ENCODE data around the gene ZFYVE19.
A peak's percentile ranks its signal among the peaks of the same experiment; 100 is the strongest.
"Not testable (repeated sequence)": the region's sequence is repeated elsewhere in the genome, so short reads cannot be mapped to it uniquely, and the experiment has no call there.

ZFYVE19 gene

GRCh38 chr15:40859206-40859851, 52.4 kb downstream of the ZFYVE19 start:
- TF ChIP-seq CTCF (IDR thresholded peaks at IDR 0.05; ENCODE audit: low read depth, low read length), result peak; percentile 95
- no peaks in the 10 kb centered on the region for H3K9me3 ChIP-seq
- no peaks in the 10 kb centered on the region for H3K27me3 ChIP-seq
- H3K4me3 ChIP-seq (ENCODE audit: low read depth, low read length), result no peak overlapping the region
- DNase-seq, result peak; percentile 86
- H3K4me1 ChIP-seq, result no peaks in the 10 kb centered on the region
- no peaks in the 10 kb centered on the region for H3K36me3 ChIP-seq

DNA sequence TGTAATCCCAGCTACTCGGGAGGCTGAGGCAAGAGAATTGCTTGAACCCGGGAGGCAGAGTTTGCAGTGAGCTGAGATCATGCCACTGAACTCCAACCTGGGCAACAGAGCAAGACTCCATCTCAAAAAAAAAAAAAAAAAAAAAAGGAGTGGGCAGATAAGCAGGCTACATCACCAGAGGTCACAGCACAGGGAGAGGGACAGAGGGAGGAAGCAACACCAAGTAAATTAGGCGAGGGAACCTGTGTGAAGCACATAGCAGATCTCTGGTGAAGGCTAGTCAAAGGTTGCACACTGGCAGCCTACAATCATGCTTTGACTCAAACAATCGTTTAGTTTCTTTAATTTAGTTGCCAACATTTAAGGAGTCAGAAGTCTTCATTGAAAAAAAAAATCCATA, 54.3 kb downstream of the ZFYVE19 start:
- H3K4me1 ChIP-seq, H3K9me3 ChIP-seq: not testable (repeated sequence)

DNA sequence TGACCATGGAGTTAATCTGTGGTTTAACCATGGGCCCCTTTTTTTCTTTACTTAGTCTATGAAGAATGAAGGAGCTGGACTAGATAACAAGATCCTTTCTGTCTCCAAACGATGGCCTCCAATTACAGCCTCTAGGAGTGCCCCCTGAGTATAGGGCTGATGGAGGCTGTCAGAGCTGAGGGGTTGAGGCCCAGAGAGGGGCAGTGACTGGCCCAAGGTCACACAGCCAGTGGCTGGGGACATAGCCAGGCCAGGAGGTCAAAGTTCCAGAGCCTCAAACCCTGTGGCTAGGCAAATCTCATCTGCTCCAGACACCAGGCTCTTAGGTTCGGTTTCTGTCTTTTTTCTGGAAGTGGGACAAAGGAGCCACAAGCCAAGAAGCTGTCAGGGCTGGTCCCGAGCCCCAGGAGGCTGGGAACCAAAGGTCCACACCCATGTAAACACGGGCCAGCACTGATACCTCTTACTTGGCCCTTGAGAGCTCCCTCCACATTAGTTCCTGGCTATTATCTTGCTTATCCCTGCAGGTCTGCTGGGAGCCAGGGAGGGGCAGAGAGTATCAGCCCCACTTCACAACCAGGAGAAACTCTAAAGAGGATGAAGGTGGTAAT, 56.9 kb downstream of the ZFYVE19 start:
- H3K9me3 ChIP-seq, result no peaks in the 10 kb centered on the region
- H3K27me3 ChIP-seq, result no peaks in the 10 kb centered on the region
- no peaks in the 10 kb centered on the region for H3K4me1 ChIP-seq
- no peak overlapping the region for H3K4me3 ChIP-seq (ENCODE audit: low read depth, low read length)
- no peaks in the 10 kb centered on the region for H3K36me3 ChIP-seq
- no peak for DNase-seq
- TF ChIP-seq CTCF (IDR thresholded peaks at IDR 0.05; ENCODE audit: low read depth, low read length), result no peak

More for the DNA sequence above, 54.3 kb downstream of the ZFYVE19 start:
- not testable (repeated sequence) for H3K27me3 ChIP-seq; H3K36me3 ChIP-seq; DNase-seq; H3K4me3 ChIP-seq (ENCODE audit: low read depth, low read length)
